Hematopoietic multipotent progenitor cell treated with erythropoietin and hydrocortisone succinate and interleukin-3 and kit ligand, for 6 days (in vitro differentiated cells): ENCODE data around the gene MDP1.
"Not testable (repeated sequence)": the region's sequence is repeated elsewhere in the genome, so short reads cannot be mapped to it uniquely, and the experiment has no call there.

Experiments
- DNase-seq: peaks from one replicate; pipeline ENCODE4 v3.0.0-alpha.2; 2015

MDP1 gene

GRCh38 chr14:24250354-24250753 is 34.5 kb upstream of the MDP1 start:
- DNase-seq: no peak

GRCh38 chr14:24249230-24250021 is 33.6 kb upstream of the MDP1 start:
- DNase-seq: no peak

GRCh38 chr14:24247422-24247821 is 31.6 kb upstream of the MDP1 start:
- DNase-seq: peak; percentile 66

- DNase-seq: peak; percentile 36
These were observed 30.9 kb upstream of the MDP1 start for GRCh38 chr14:24246765-24247212.

GRCh38 chr14:24245350-24245749 is 29.5 kb upstream of the MDP1 start:
- DNase-seq: not testable (repeated sequence)

- no peak for DNase-seq
These were observed 27.5 kb upstream of the MDP1 start for GRCh38 chr14:24243336-24243836.

GRCh38 chr14:24241829-24242443 is 26.1 kb upstream of the MDP1 start:
- peak; percentile 98 for DNase-seq

- no peak for DNase-seq
These were observed 24.4 kb upstream of the MDP1 start for GRCh38 chr14:24240110-24240918.

- DNase-seq: no peak
These were observed 22.7 kb upstream of the MDP1 start for GRCh38 chr14:24238527-24239037.

GRCh38 chr14:24238123-24238522 is 22.3 kb upstream of the MDP1 start:
- no peak for DNase-seq

GRCh38 chr14:24237463-24237955 is 21.6 kb upstream of the MDP1 start:
- no peak for DNase-seq

GRCh38 chr14:24236689-24237462 is 21.0 kb upstream of the MDP1 start:
- DNase-seq: no peak

- no peak for DNase-seq
These were observed 20.2 kb upstream of the MDP1 start for GRCh38 chr14:24235804-24236688.

GRCh38 chr14:24234095-24235005 is 18.5 kb upstream of the MDP1 start:
- peak; percentile 60 for DNase-seq

GRCh38 chr14:24233538-24233866 is 17.6 kb upstream of the MDP1 start:
- peak; percentile 27 for DNase-seq

GRCh38 chr14:24232645-24233537 is 17.0 kb upstream of the MDP1 start, which contains the start of gene GMPR2:
GMPR2 (plus strand) TSS chr14:24232929; CDS start chr14:24233254, 325 bp downstream.
- DNase-seq: no peak

- peak; percentile 96 for DNase-seq
These were observed 16.3 kb upstream of the MDP1 start, which contains the start of gene NEDD8 for GRCh38 chr14:24232121-24232644. NEDD8 (minus strand) TSS chr14:24232367; CDS start chr14:24232267, 100 bp downstream.
